Measurements from ENCODE around the gene SOX10.

Gene SOX10

GRCh38 chr22:37983860-37984791 is at the start of gene SOX10:
TSS of gene SOX10 (minus strand) at chr22:37984555. CDS start at chr22:37983784, 771 bp downstream.
- no peak for DNase-seq

DNA sequence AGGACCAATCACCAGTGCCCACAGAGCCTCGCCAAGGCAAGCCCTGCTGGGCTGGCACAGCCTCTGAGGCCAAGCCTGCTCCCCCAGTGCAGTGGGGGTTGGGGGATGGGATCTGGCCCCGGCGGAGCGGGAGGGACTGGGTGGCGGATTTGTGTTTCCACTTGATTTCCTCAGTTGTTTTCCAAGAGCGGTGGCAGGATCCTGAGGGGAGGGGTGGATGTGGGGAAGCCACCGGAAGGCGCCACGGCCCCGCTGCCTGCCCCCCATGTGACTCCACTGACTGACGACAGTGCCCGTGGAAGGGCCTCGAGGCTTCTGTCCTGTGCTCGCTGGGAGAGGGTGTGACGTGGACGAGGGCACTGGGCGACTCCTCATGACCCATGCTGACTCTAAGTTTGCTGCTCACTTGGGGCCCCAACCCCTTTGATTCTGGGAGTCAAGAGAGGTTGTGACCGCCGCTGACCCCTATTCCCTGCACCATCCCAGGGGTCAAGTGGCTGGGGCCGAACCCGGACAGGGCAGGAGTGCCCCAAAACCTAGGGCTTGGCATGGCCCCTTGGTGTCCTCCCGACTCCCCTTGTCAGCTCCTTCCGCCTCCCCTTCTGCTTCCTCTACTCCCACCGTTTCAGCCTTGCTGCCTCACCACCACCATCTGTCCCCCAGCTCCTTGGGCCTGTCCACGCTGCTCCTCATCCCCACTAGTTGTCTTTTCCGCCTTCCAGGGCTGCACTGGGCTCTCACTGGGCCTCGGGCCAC is 49.3 kb upstream of the SOX10 start:
- no peak for DNase-seq

GRCh38 chr22:38032681-38033521 is 48.5 kb upstream of the SOX10 start:
- no peak for DNase-seq

GRCh38 chr22:38031491-38031890 is 47.1 kb upstream of the SOX10 start:
- no peak for DNase-seq

DNA sequence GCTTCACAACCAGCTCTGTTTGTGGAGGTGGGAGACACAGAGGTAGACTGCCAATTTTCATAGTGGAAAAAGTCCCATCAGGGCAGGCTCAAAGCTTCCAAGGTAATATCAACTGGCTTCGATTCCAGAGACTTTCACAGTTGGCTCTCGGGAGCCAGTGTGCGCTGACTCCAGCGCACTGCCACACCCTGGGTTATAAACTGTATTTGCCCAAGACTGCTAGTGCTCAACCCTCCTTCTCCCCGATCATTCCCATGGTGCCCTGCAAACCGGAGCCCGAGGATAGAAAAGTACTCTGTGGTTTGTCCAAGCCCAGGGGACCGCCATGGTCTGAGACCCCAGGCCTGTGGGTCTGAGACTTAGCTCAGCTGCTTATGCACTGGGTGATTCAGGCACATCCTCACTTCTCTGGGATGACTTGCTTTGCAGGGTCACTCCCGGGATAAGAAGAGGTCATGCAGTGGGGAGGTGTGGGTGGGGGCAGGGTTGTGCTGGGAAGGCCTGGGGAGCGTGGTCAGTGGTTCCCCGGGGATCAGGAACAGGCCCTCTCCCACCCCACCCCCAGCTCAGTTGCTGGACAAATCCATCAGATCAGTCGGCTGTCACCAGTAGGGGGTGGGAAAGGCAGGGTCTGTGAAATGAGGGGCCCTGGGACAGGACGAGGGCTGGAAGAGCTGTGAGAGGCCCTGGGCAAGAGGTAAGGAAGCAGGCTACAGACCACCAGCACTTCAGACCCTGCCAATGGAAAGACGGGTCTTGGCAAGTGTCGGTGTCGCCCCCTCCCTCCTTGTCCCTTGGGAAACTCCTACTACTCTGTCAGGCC is 46.2 kb upstream of the SOX10 start:
- no peak for DNase-seq

DNA sequence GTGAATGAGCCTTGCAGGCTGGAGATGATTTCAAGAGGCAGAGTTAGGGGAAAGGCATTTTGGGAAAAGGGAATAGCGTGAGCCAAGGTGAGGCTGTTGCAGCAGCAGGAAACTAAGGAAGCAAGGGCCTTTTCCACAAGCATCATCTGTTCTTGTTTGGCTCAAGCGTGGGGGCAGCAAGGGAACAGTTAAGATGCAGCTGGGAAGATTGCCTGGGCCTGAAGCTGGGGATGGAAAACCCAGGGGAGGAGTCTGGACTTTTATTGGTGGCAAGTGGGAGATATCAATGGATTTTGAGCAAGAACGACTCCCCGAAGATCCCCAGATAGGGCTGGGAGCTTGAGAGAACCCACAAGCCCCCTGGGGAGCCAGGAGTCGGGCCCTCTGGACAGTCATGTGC is 45.5 kb upstream of the SOX10 start:
- DNase-seq: no peak

DNA sequence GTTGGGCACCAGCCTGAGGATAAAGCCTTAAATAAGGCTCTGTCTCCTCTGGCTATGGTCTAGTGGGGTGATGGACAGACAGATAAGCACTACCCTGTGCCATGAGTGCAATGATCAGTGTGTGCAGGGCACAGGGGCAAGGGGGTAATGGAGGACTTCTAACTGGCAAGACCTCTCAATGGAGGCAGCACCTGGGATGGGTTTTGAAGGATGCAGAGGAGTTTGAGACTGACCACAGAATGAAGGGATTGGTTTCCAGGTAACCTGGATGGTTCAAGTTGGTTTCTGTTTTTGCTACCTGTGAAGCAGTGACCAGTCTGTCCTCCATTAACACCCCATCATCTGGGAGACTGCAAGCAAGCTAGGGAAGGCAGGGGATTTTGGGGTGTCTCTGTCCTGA is 45.0 kb upstream of the SOX10 start:
- no peak for DNase-seq

GRCh38 chr22:38028344-38029130 is 44.2 kb upstream of the SOX10 start:
- no peak for DNase-seq

DNA sequence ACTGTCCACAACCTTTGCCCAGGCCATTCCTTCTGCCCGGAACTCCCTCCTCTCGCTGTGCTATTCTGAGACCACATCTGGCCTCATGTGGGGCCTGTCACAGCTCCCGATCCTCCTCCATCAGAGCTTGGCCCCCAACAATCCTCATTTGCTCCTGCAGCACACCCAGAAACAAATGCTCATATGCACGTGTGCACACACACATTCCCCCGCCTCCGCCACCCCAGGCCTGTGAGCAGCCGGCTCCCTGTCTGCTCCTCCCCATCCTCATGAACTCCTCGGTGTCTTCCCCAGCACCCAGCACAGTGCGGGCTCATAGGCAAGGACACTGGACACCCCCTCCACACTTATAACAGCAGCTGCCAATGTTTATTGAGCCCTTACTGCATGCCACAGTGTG is 43.1 kb upstream of the SOX10 start:
- DNase-seq: no peak

DNA sequence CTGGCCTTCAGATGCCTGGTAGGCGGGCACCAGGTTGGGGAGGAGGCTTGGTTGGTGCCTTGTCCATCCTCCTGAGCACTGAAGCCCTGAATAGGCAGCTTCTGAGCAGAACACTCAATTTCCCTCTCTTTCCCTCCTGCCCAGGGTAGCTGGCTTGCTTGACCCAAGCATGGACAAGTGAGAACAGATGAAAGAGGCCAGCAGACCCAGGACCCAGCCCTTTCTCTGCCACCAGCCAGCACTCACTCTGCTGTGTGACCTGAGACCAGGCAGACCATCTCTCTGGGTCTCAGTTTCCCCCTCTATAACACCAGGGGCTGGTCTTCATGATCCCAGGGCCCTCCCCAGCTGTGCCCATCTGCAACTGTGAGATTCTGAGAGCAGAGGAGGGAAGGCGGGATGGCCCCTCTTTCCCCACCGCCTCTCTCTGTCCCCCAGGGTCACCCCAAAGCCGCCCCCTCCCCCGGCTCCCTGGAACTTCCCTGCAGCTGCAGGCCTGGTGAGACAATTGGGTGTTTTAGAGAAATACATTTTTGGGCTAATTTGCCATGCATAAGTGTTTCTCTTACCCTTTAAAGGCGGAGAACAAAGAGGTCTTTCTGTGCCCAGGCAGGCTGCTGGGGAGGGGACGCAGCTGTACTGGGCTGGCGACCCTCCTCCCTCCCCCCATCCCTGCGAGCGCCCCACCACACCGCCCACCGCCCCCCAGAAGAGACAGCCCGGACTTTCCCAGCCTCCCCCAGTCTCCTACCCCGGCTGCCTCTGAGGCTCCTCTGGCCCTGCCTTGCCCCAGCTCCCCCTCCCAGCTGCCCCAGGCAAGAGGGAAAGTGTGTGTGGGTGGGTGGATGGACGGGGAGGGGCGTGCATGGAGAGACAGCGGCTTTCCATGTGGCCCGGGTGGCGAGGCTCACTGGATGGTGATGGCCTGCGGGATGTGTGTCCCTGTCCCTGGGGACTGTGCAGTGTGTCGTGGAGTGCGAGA is 42.1 kb upstream of the SOX10 start:
- no peak for DNase-seq

DNA sequence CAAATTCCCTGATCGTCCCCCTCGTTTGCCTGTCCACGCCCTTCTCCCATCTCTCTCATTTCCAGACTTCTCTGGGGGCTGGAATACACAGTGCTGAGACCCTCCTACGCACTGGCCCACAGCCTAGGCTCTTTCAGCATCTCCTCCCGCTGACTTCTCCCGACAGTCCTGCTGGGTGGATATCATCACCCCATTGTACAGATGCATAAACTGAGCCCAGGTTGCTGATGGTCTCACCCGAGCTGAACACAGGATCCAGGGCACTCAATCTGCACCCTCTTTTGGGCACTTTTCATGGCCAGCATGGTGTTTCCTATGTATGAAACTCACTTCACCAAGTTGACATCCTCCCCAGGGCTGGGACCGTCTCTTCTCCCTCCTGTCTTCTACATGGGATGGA is 41.2 kb upstream of the SOX10 start:
- DNase-seq: no peak

DNA sequence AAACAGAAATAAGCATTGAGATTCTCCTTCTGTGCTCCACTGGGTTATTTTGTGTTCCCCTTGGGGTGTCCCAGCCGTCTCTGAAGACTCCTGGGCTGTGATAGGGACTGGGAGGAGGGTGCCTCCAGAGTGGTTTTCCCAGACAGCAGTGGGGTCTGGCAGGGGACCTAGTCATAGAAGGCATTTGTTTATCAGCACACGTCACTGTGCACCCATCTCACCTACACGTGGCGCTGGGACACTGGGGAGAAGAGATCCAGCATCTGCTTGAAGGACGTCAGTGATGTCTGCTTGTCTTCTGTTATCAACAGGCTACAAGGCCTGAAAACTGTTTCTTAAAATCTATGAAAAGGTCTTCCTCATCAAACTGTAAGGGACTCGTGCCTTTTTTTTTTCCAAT is 38.7 kb upstream of the SOX10 start:
- no peak for DNase-seq

- no peak for DNase-seq
Measured at GRCh38 chr22:38021206-38021605, 36.9 kb upstream of the SOX10 start.

DNA sequence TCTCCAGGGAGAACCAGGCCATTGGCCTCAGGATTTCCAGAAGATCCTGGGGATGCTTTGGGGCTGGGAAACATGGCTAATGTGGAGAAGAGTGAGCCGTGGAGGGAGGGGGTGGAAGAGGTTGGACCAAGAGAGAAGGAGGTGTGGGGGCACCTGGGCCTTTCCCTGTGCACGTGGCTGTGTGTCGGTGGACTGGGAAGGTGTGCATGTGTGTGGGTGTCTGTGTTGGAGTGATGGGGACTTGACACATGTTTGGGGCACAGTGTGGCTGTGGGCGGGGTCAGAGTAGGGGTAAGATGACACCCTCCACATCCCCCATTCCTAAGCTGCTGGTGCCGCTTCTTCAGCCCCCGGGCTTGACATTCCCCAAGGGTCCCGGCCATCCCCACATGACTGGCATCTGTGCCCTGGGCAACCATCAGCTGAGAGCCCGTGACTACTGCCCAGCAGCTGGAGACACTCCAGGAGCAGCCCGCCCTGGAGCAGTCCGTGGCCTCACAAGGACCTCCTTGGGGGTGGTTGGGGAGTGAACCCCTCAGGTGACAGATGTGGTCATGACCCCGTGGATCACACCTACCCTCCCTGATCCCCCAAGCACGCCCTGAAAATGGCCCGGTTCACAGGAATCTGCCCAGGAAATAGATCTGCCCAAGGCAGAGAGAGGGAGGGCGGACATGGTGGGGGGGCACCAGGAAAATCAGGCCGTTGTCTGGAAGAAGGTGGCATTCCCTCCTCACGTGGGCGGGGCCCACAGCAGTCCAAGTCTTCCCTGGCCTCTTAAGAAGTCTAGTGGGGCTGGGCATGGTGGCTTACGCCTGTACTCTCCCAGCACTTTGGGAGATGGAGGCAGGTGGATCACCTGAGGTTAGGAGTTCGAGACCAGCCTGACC is 34.8 kb upstream of the SOX10 start:
- DNase-seq: no peak

DNA sequence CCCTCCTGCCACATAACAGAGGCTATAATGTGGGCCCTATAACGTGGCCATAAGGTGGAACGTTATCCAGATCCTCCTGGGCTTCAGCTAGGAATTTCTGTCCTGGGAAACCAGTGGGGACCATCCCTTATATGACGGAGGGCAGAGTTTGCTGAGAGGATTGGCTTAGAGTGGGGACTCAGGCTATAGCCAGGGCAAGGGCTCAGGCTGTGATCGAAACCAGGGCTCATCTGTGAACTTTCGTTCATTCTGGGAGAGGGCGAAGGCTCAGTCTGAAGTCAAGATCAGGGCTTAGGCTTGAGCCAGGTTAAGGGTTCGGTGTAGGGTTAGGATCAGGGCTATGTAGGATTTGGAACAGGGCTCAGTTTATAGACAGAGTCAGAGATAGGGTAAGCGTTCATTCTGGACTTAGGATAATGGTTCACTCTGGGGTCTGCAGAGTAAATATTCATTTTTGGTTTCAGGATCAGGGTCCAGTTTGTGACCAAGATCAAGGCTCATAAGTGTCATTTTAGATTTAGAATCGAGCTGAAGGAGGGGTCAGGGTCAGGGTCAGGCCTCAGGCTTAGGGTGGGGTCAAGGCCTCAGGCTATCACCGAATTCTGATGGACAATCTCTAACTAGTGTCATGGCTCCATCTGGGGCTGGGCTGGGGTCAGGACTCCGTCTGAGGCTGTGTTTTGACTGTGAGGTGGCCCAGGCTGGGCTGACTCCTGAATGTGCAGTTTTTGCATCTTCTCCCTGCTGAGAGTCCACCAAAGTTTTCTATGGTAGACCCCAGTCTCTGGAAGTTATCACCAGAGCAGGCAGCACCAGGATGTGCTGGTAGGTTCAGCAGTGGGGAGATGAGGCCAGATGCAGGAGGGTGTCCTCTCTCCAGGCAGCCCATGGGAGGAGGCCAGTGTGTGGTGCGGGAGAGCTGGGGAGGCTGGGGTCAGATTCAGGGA is 33.9 kb upstream of the SOX10 start:
- DNase-seq: no peak

GRCh38 chr22:38017272-38017920 is 33.0 kb upstream of the SOX10 start:
- no peak for DNase-seq
